Erythroblast (primary cell): ENCODE measurements around the gene AGMAT.

Experiments
- DNase-seq, 2 experiments: peaks; one replicate each; lab custom pipeline; 2025; lab: John Stamatoyannopoulos, UW
- GATA1 ChIP-seq: IDR thresholded peaks from 2 replicates; pipeline ENCODE4 v1.6.1; 2011; ENCODE audit warnings: low read depth, mild to moderate bottlenecking, control low read depth, low read length, moderate library complexity
- POLR2A ChIP-seq: IDR thresholded peaks from 2 replicates; pipeline ENCODE4 v1.6.1; 2011; ENCODE audit warnings: mild to moderate bottlenecking, low read length

AGMAT gene

GRCh38 chr1:15584489-15585363 is at the start of gene AGMAT:
AGMAT (minus strand) TSS chr1:15585051; CDS start chr1:15584967, 84 bp downstream.
- DNase-seq, result peak; percentile 58 to 71
- TF ChIP-seq POLR2A, result no peak
- no peak for TF ChIP-seq GATA1

GRCh38 chr1:15633756-15634420 is 49.0 kb upstream of the AGMAT start:
- TF ChIP-seq POLR2A, result no peak
- TF ChIP-seq GATA1, result no peak
- no peak for DNase-seq

- TF ChIP-seq GATA1, result peak; percentile 18
- peak; percentile 82 for TF ChIP-seq POLR2A
- DNase-seq, result peak; percentile 88 to 95
These were observed 43.2 kb upstream of the AGMAT start for GRCh38 chr1:15628003-15628402.

DNA sequence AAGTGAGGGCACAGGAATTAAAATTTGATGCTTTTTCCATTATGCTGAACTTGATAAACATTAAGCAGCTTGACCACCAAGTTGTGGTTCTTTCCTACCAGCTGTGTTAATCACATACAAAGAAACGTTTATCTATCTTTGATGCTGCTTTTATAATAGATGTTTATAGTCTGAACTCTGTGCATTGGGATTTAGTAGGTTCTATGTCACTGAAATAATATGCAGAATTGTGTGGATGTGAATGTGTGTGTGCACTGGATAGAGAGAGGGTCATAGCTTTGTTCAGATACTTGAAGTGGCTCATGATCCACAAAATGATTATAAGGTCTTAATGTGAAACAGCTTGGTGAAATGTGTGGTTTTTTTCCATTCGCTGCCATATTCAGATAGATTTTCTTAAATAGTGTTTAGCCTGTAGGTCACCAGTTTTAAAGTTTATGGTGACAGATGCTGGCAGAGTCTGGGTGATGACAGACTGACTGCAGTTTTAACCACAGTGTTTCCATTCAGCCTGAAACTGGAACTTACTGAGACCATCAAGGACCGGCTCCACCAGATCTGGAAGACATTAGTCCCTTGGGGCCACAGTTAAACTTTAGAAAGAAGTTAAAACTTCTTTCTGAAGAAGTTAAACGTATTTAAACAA is 42.6 kb upstream of the AGMAT start:
- TF ChIP-seq GATA1 (no peak), POLR2A (no peak)
- DNase-seq, result peak; percentile 78 to 84

GRCh38 chr1:15626269-15626950 is 41.6 kb upstream of the AGMAT start:
- TF ChIP-seq GATA1 (no peak), POLR2A (no peak)
- peak in 1 of 2 experiments; percentile 46 for DNase-seq

DNA sequence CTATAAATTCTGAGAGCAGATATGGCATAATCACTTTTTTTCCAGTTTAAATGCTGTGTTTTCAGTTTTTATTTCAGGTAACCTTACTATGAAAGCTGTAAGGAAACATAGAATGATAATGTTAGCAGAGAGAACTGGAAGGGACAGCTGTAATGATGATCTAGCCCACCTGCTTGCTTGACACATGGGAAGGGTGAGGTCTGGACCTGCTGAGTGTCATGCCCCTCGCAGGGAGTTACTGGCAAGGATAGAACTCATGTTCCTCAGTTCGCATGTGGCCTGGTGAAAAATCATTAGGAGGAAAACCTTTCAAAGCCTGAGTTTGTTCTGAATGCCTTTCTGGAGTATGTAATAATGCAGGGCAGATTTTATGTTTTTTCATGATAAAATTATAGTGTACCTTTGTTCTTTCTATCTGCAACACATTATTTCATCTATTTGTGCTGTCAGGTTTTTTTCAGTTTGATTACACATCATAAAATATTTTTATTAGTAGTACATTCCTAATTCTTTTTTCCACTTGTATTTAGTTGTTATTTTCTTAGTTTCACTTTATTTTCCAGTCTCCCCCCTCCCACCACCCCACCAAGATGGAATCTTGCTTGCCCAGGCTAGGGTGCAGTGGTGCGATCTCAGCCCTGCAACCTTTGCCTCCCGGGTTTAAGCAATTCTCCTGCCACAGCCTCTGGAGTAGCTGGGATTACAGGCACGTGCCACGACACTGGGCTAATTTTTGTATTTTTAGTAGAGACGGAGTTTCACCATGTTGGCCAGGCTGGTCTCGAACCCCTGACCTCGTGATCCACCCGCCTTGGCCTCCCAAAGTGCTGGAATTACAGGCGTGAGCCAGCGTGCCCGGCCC is 40.4 kb upstream of the AGMAT start:
- TF ChIP-seq GATA1, result no peak
- no peak for TF ChIP-seq POLR2A
- peak in 1 of 2 experiments; percentile 42 for DNase-seq

- peak in 1 of 2 experiments; percentile 35 for DNase-seq
- TF ChIP-seq GATA1, result no peak
- no peak for TF ChIP-seq POLR2A
These were observed 39.4 kb upstream of the AGMAT start for GRCh38 chr1:15624133-15624714.

DNA sequence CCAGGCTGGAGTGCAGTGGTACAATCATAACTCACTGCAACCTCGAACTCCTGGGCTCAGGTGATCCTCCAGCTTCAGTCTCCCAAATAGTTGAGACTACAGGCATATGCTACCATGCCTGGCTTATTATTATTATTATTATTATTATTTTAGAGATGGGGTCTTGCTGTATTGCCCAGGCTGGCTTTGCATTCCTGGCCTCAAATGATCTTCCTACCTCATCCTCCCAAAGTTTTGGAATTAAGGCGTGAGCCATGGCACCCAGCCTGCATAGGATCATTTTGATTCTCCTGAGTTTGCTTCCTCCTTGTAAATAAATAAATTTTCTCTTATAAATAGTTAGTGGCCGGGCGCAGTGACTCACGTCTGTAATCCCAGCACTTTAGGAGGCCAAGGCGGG is 38.6 kb upstream of the AGMAT start:
- TF ChIP-seq POLR2A, result no peak
- TF ChIP-seq GATA1, result no peak
- DNase-seq, result peak in 1 of 2 experiments; percentile 15

DNA sequence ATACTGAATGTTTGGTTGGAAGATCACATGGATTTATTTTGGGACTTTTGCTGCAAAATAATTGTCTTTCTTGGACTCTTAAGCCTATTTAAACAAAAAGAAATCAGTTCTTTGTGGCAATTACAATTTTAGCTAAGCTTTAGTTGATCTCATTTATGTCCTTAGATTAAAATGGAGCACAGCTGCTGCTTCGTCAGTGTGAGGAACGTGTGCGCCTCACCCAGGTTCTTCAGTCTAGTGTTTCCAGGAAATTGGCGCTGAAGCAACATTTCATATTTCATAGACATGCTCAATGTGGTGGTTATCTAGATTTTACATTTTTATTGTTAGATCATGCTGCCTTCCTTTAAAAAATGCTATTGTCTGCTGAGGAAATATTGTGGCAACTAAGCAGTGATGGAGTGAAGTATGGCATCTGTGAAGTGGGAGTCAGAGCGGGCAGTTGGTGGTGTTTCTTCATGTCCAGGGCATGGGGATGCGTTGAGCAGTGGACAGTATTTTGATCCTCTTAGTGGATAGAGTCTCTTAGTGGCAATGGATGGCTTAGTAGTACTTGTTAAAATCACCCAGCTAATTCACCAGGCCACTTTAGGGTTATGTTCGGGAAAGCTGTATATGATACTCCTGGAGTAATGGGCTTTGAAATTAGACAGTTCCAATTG is 38.0 kb upstream of the AGMAT start:
- peak; percentile 57 to 66 for DNase-seq
- TF ChIP-seq GATA1 (no peak), POLR2A (no peak)

DNA sequence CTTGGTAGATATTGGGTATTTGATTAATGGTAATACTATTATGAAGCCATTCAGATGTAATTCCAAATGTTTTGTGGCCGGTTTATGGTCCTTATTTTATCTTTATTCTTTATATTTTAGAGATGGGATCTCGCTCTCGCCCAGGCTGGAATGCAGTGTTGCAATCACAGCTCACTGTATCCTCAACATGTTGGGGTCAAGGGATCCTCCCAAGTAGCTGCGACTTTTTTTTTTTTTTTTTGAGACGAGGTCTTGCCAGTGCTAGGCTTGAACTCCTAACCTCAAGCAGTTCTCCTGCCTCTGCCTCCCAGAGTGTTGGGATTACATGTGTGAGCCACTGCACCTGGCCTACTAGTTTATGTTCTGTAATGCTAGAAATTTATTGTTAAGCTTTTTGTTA is 37.1 kb upstream of the AGMAT start:
- no peak for TF ChIP-seq POLR2A
- no peak for TF ChIP-seq GATA1
- DNase-seq, result no peak

DNA sequence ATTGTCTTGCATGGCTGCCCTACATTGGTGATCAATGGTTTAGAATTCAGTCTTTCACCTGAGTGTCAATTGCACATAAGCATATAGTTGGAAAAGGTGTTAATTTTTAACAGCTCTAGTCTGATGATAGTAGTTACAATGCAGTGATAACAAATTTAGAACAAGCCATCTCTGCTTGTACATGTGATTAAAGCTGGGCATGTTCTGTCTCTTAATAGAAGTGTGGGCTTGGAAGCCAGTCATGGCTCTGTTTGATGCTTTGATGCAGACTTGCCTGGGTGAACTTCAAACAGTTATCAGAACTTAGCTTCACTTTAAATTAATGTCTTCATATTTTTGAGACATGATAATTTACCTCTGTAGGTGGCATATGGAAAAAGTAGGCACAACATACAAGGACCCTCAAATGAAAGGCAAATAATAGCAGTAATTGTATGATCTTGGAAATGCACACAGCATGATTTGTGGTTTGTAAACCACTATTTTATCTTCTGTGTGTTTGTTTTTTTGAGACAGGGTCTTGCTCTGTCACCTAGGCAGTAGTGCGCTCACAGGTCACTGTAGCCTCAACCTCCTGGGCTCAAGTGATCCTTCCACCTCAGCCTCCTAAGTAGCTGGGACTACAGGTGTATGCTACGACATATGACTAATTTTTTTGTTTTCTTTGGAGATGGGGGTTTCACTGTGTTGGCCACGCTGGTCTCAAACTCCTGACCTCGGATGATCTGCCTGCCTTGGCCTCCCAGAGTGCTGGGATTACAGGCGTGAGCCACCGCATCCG is 36.2 kb upstream of the AGMAT start:
- TF ChIP-seq GATA1 (no peak), POLR2A (no peak)

More for the DNA sequence above, 36.2 kb upstream of the AGMAT start:
- DNase-seq, result peak in 1 of 2 experiments; percentile 29
